ENCODE results near the gene FBXW4. TPM values are rescaled to one million over a fixed set of nuclear protein-coding genes. Genes with fewer than 3 reads are reported as not detected.

The FBXW4 gene
- total RNA-seq, 1 donor from 2014 or later = 21.9 TPM

- Histone ChIP-seq H3K27me3 (ENCODE audit: insufficient read depth, low read length) (peaks cover 24% of the 10 kb centered on the region), H3K4me2 (ENCODE audit: low read length) (peak overlapping the region; percentile 99), H3K79me2 (ENCODE audit: insufficient read depth, low read length) (no peaks in the 10 kb centered on the region), H3K27ac (ENCODE audit: low read depth, low read length) (no peak overlapping the region), H3K4me1 (ENCODE audit: insufficient read depth, low read length) (peaks cover 15% of the 10 kb centered on the region), H3K9ac (ENCODE audit: low read length) (peak overlapping the region; percentile 76), H2AFZ (ENCODE audit: low read depth, low read length) (peak overlapping the region; percentile 91), H4K20me1 (ENCODE audit: insufficient read depth, low read length) (no peaks in the 10 kb centered on the region), H3K4me3 (ENCODE audit: insufficient read depth, low read depth, low read length) (peak overlapping the region; percentile 66), H3K36me3 (ENCODE audit: insufficient read depth, low read length) (no peaks in the 10 kb centered on the region), H3K9me3 (ENCODE audit: insufficient read depth, low read depth, low read length) (peaks cover 8% of the 10 kb centered on the region)
- TF ChIP-seq CTCF (IDR thresholded peaks at IDR 0.05; ENCODE audit: insufficient read depth, low read depth, low read length) (peak; percentile 13), EZH2 (IDR thresholded peaks at IDR 0.05; ENCODE audit: insufficient read depth, low read length) (peak; percentile 75)
- Mint-ChIP-seq H3K36me3 (ENCODE audit: low read depth, unreplicated experiment) (no peaks in the 10 kb centered on the region), H3K9me3 (ENCODE audit: unreplicated experiment) (peaks cover 8% of the 10 kb centered on the region), H3K27ac (ENCODE audit: unreplicated experiment) (no peak overlapping the region), H3K27me3 (ENCODE audit: low read depth, unreplicated experiment) (peaks cover 59% of the 10 kb centered on the region), H3K4me3 (ENCODE audit: unreplicated experiment) (peak overlapping the region; percentile 74), H3K4me1 (ENCODE audit: low read depth, unreplicated experiment) (no peaks in the 10 kb centered on the region)
- no peak for FAIRE-seq
- peak; percentile 8 for DNase-seq (ENCODE audit: low read depth)
Observed at GRCh38 chr10:101569622-101570427, 125.1 kb downstream of the FBXW4 start.

- Histone ChIP-seq H3K9me3 (ENCODE audit: insufficient read depth, low read depth, low read length) (peaks cover 8% of the 10 kb centered on the region), H3K36me3 (ENCODE audit: insufficient read depth, low read length) (no peaks in the 10 kb centered on the region), H3K4me1 (ENCODE audit: insufficient read depth, low read length) (peaks cover 15% of the 10 kb centered on the region), H3K4me2 (ENCODE audit: low read length) (peak overlapping the region; percentile 99), H4K20me1 (ENCODE audit: insufficient read depth, low read length) (no peaks in the 10 kb centered on the region), H3K79me2 (ENCODE audit: insufficient read depth, low read length) (no peaks in the 10 kb centered on the region), H3K4me3 (ENCODE audit: insufficient read depth, low read depth, low read length) (peak overlapping the region; percentile 66), H3K27ac (ENCODE audit: low read depth, low read length) (no peak overlapping the region), H3K9ac (ENCODE audit: low read length) (no peak overlapping the region), H2AFZ (ENCODE audit: low read depth, low read length) (peak overlapping the region; percentile 91), H3K27me3 (ENCODE audit: insufficient read depth, low read length) (peaks cover 25% of the 10 kb centered on the region)
- Mint-ChIP-seq H3K4me3 (ENCODE audit: unreplicated experiment) (peak overlapping the region; percentile 74), H3K9me3 (ENCODE audit: unreplicated experiment) (peaks cover 8% of the 10 kb centered on the region), H3K27me3 (ENCODE audit: low read depth, unreplicated experiment) (peaks cover 59% of the 10 kb centered on the region), H3K27ac (ENCODE audit: unreplicated experiment) (no peak overlapping the region), H3K4me1 (ENCODE audit: low read depth, unreplicated experiment) (no peaks in the 10 kb centered on the region), H3K36me3 (ENCODE audit: low read depth, unreplicated experiment) (no peaks in the 10 kb centered on the region)
- FAIRE-seq = no peak
- no peak for TF ChIP-seq CTCF (IDR thresholded peaks at IDR 0.05; ENCODE audit: insufficient read depth, low read depth, low read length)
- TF ChIP-seq EZH2 (IDR thresholded peaks at IDR 0.05; ENCODE audit: insufficient read depth, low read length) = no peak
- DNase-seq (ENCODE audit: low read depth) = no peak
Observed at GRCh38 chr10:101569323-101569621, 125.7 kb downstream of the FBXW4 start.

Data from astrocyte (in vitro differentiated cells and primary cell).